ENCODE data around the gene DCUN1D2.

Gene DCUN1D2

GRCh38 chr13:113491418-113491883 lies 940 bp upstream of the DCUN1D2 start:
- Histone ChIP-seq H3K27ac (replicated peaks) (peak overlapping the region; percentile 62), H3K4me3 (replicated peaks; ENCODE audit: insufficient read depth, low read length) (peak overlapping the region; percentile 91), H3K27me3 (ENCODE audit: insufficient read depth, poor library complexity, severe bottlenecking) (no peaks in the 10 kb centered on the region)
- TF ChIP-seq REST (IDR thresholded peaks at IDR 0.05; ENCODE audit: insufficient replicate concordance, low read depth) = no peak
- no peak for TF ChIP-seq GABPA (IDR thresholded peaks at IDR 0.05; ENCODE audit: low read depth)
- TF ChIP-seq POLR2AphosphoS5 (IDR thresholded peaks at IDR 0.05; ENCODE audit: low read depth) = no peak
- TF ChIP-seq SPI1 (IDR thresholded peaks at IDR 0.05; ENCODE audit: borderline replicate concordance, low read depth) = no peak
- TF ChIP-seq CTCF (IDR thresholded peaks at IDR 0.05; ENCODE audit: insufficient read depth, low read length) = no peak
- no peak for DNase-seq (ENCODE audit: low read depth in 1 of 2, low spot score in 1 of 2)

- Histone ChIP-seq H3K27me3 (ENCODE audit: insufficient read depth, poor library complexity, severe bottlenecking) (no peaks in the 10 kb centered on the region), H3K4me3 (replicated peaks; ENCODE audit: insufficient read depth, low read length) (peak overlapping the region; percentile 91), H3K27ac (replicated peaks) (peak overlapping the region; percentile 41)
- TF ChIP-seq REST (IDR thresholded peaks at IDR 0.05; ENCODE audit: insufficient replicate concordance, low read depth) (no peak), POLR2AphosphoS5 (IDR thresholded peaks at IDR 0.05; ENCODE audit: low read depth) (no peak), GABPA (IDR thresholded peaks at IDR 0.05; ENCODE audit: low read depth) (no peak), SPI1 (IDR thresholded peaks at IDR 0.05; ENCODE audit: borderline replicate concordance, low read depth) (no peak), CTCF (IDR thresholded peaks at IDR 0.05; ENCODE audit: insufficient read depth, low read length) (no peak)
- DNase-seq (ENCODE audit: low read depth in 1 of 2, low spot score in 1 of 2) = peak in 1 of 2 experiments; percentile 49
These were observed 689 bp downstream of the DCUN1D2 start for GRCh38 chr13:113489549-113490495.

- H3K27ac ChIP-seq (replicated peaks) = no peak overlapping the region
- H3K4me3 ChIP-seq (replicated peaks; ENCODE audit: insufficient read depth, low read length) = peak overlapping the region; percentile 91
- no peak for DNase-seq (ENCODE audit: low read depth in 1 of 2, low spot score in 1 of 2)
- no peaks in the 10 kb centered on the region for H3K27me3 ChIP-seq (ENCODE audit: insufficient read depth, poor library complexity, severe bottlenecking)
- TF ChIP-seq POLR2AphosphoS5 (IDR thresholded peaks at IDR 0.05; ENCODE audit: low read depth) (no peak), GABPA (IDR thresholded peaks at IDR 0.05; ENCODE audit: low read depth) (no peak), SPI1 (IDR thresholded peaks at IDR 0.05; ENCODE audit: borderline replicate concordance, low read depth) (no peak), CTCF (IDR thresholded peaks at IDR 0.05; ENCODE audit: insufficient read depth, low read length) (no peak)
These were observed 1.4 kb downstream of the DCUN1D2 start for GRCh38 chr13:113489171-113489548.

Measured in HL-60 (cell line).